CD14-positive monocyte (primary cell): ENCODE data around the gene CDH22. TPM values are rescaled to one million over a fixed set of nuclear protein-coding genes. Genes with fewer than 3 reads are reported as not detected.

Experiments
- DNase-seq, 3 donors: peaks; one replicate each; pipeline ENCODE4 v3.0.0-alpha.2; 2011 to 2022
- H2AFZ ChIP-seq: 2 replicates; pipeline ENCODE4 v1.6.0; 2012; ENCODE audit warnings: mild to moderate bottlenecking, low read depth, low read length, inconsistent platforms; ENCODE audit not compliant: insufficient read depth, poor library complexity, severe bottlenecking
- H3K27ac ChIP-seq, 2 donors: 1 replicate in 1 of 2; 2 replicates in 1 of 2; pipeline ENCODE4 v1.5.1; 2012 to 2013; ENCODE audit warnings: low read length in 2 of 2, control low read depth in 1 of 2, inconsistent platforms in 1 of 2, low read depth in 1 of 2, mild to moderate bottlenecking in 1 of 2
- H3K27me3 ChIP-seq, 2 donors: one replicate each; pipeline versions ENCODE4 v1.6.0 to v1.6.1; 2011 to 2013; ENCODE audit warnings: low read length in 2 of 2; ENCODE audit not compliant: control insufficient read depth in 2 of 2, insufficient read depth in 2 of 2
- H3K36me3 ChIP-seq, 2 donors: replicated peaks in 1 of 2; 1 replicate in 1 of 2; 2 replicates in 1 of 2; pipeline versions ENCODE4 v1.5.1 to v1.6.1; 2012 to 2013; ENCODE audit warnings: low read length in 2 of 2, control low read depth in 1 of 2, inconsistent platforms in 1 of 2, mild to moderate bottlenecking in 1 of 2; ENCODE audit not compliant: insufficient read depth in 2 of 2, control insufficient read depth in 1 of 2
- H3K4me1 ChIP-seq, 2 donors: 1 replicate in 1 of 2; 2 replicates in 1 of 2; pipeline versions ENCODE4 v1.5.1 to v1.6.1; 2012 to 2013; ENCODE audit warnings: low read length in 2 of 2, control low read depth in 1 of 2, inconsistent platforms in 1 of 2, mild to moderate bottlenecking in 1 of 2, moderate library complexity in 1 of 2; ENCODE audit not compliant: insufficient read depth in 2 of 2, control insufficient read depth in 1 of 2
- H3K4me2 ChIP-seq: replicated peaks from 2 replicates; pipeline ENCODE3; 2012; ENCODE audit warnings: low read length, moderate library complexity, mild to moderate bottlenecking; ENCODE audit not compliant: poor library complexity, severe bottlenecking; ENCODE audit errors: extremely low read depth
- H3K4me3 ChIP-seq, 3 experiments: fragments of 200-600 bp in 1 of 3; sonication (generic) in 1 of 3; replicated peaks in 1 of 3; 1 replicate in 2 of 3; 2 replicates in 1 of 3; pipeline ENCODE4 v1.5.1; 2011 to 2013; ENCODE audit warnings: low read length in 3 of 3, mild to moderate bottlenecking in 3 of 3, control low read depth in 2 of 3, low read depth in 2 of 3, inconsistent platforms in 1 of 3, moderate library complexity in 1 of 3
- H3K79me2 ChIP-seq: 2 replicates; pipeline ENCODE4 v1.6.0; 2012; ENCODE audit warnings: mild to moderate bottlenecking, control low read depth, inconsistent platforms, low read length, moderate library complexity; ENCODE audit not compliant: insufficient read depth
- H3K9ac ChIP-seq: 2 replicates; pipeline ENCODE4 v1.6.0; 2017; ENCODE audit warnings: low read length, mild to moderate bottlenecking; ENCODE audit not compliant: insufficient read depth, poor library complexity, severe bottlenecking
- H3K9me3 ChIP-seq, 2 donors: replicated peaks in 1 of 2; 1 replicate in 1 of 2; 2 replicates in 1 of 2; pipeline versions ENCODE4 v1.5.1 to v1.6.1; 2012 to 2013; ENCODE audit warnings: low read length in 2 of 2, control low read depth in 1 of 2; ENCODE audit not compliant: control insufficient read depth in 1 of 2, insufficient read depth in 1 of 2
- H4K20me1 ChIP-seq: 2 replicates; pipeline ENCODE4 v1.6.0; 2012; ENCODE audit warnings: mild to moderate bottlenecking, low read length, control low read depth, moderate library complexity; ENCODE audit not compliant: insufficient read depth
- H3K27ac Mint-ChIP-seq, 7 donors: one replicate each; pipeline ENCODE4 v1.8.0; 2020; ENCODE audit warnings: mild to moderate bottlenecking in 7 of 7, mixed read lengths in 7 of 7, moderate library complexity in 6 of 7, inconsistent platforms in 2 of 7
- H3K27me3 Mint-ChIP-seq, 3 donors: one replicate each; pipeline ENCODE4 v1.8.0; 2021 to 2022; ENCODE audit warnings: low read depth in 3 of 3, mild to moderate bottlenecking in 3 of 3, mixed read lengths in 3 of 3, moderate library complexity in 3 of 3, inconsistent platforms in 1 of 3
- H3K36me3 Mint-ChIP-seq, 2 donors: one replicate each; pipeline ENCODE4 v1.8.0; 2020; ENCODE audit warnings: mixed read lengths in 2 of 2, inconsistent platforms in 1 of 2, mild to moderate bottlenecking in 1 of 2
- H3K4me1 Mint-ChIP-seq: one replicate; pipeline ENCODE4 v1.8.0; 2020; ENCODE audit warnings: mild to moderate bottlenecking, mixed read lengths
- H3K4me3 Mint-ChIP-seq, 2 donors: one replicate each; pipeline ENCODE4 v1.8.0; 2020; ENCODE audit warnings: mild to moderate bottlenecking in 2 of 2, mixed read lengths in 2 of 2, moderate library complexity in 1 of 2
- H3K9me3 Mint-ChIP-seq, 7 donors: one replicate each; pipeline ENCODE4 v1.8.0; 2020 to 2022; ENCODE audit warnings: mixed read lengths in 7 of 7, mild to moderate bottlenecking in 6 of 7, moderate library complexity in 6 of 7, inconsistent platforms in 2 of 7
- CTCF ChIP-seq: fragments of 200-600 bp; IDR thresholded peaks from one replicate; pipeline ENCODE4 v1.8.0; 2022; ENCODE audit warnings: antibody characterized with exemption, mild to moderate bottlenecking
- WGBS: methylation state at CpG from one replicate; pipeline ENCODE4 v1.1.5; 2013; ENCODE audit warnings: missing lambda C conversion rate; ENCODE audit not compliant: insufficient coverage; 5-methylcytosine and 5-hydroxymethylcytosine counted together
- intact Hi-C, 2 donors: fragments of 100-400 bp; cut with micrococcal nuclease; formaldehyde crosslinking; loops; one replicate each; pipeline versions ENCODE4 v1.15.0 to v1.15.1; 2023
- polyA plus RNA-seq, 3 donors: library from polyadenylated mRNA; depleted of rRNA in 1 of 3; unstranded in 2 of 3; stranded (reverse) in 1 of 3; fragments of 300-500 nt in 2 of 3; fragments of >200 nt in 1 of 3; fragmentation: Illumina TruSeq in 2 of 3; gene quantifications; 1 replicate in 2 of 3; 2 replicates in 1 of 3; pipeline ENCODE4 v1.2.3, GENCODE V29; 2012 to 2021

The CDH22 gene
- polyA plus RNA-seq, 3 donors, result not detected

GRCh38 chr20:46349742-46350056 is 41.4 kb upstream of the CDH22 start:
- H3K36me3 Mint-ChIP-seq, result peaks cover 57 to 73% of the 10 kb centered on the region in 2 donors
- peaks cover 17 to 24% of the 10 kb centered on the region in 2 donors for H3K4me1 ChIP-seq
- H3K27ac Mint-ChIP-seq, result peak overlapping the region in 1 of 7 donors; percentile 57
- H3K4me3 ChIP-seq, result no peak overlapping the region
- H3K36me3 ChIP-seq, result peaks cover 34 to 66% of the 10 kb centered on the region in 2 donors
- peak overlapping the region in 1 of 2 donors; percentile 9 for H3K27ac ChIP-seq
- H3K9ac ChIP-seq, result no peak overlapping the region
- H2AFZ ChIP-seq, result no peak overlapping the region
- intact Hi-C loops, result loop anchor here (2.0 to 5.0 kb wide), 2 partner anchors 217 kb away; no protein-coding TSS in a partner anchor
- H3K4me1 Mint-ChIP-seq, result peaks cover 20% of the 10 kb centered on the region
- no peaks in the 10 kb centered on the region for H3K27me3 ChIP-seq
- no peaks in the 10 kb centered on the region for H3K79me2 ChIP-seq
- 83% methylated on average over 1 of the region's 4 CpGs for WGBS
- H4K20me1 ChIP-seq, result peaks cover 28% of the 10 kb centered on the region
- H3K4me2 ChIP-seq, result no peak overlapping the region
- no peak for DNase-seq
- peaks cover 0 to 2% (median 2%) of the 10 kb centered on the region in 3 donors for H3K27me3 Mint-ChIP-seq
- no peak for TF ChIP-seq CTCF
- no peak overlapping the region for H3K4me3 Mint-ChIP-seq
- H3K9me3 Mint-ChIP-seq, result peaks cover 0 to 2% (median 0%) of the 10 kb centered on the region in 7 donors
- no peaks in the 10 kb centered on the region for H3K9me3 ChIP-seq

DNA sequence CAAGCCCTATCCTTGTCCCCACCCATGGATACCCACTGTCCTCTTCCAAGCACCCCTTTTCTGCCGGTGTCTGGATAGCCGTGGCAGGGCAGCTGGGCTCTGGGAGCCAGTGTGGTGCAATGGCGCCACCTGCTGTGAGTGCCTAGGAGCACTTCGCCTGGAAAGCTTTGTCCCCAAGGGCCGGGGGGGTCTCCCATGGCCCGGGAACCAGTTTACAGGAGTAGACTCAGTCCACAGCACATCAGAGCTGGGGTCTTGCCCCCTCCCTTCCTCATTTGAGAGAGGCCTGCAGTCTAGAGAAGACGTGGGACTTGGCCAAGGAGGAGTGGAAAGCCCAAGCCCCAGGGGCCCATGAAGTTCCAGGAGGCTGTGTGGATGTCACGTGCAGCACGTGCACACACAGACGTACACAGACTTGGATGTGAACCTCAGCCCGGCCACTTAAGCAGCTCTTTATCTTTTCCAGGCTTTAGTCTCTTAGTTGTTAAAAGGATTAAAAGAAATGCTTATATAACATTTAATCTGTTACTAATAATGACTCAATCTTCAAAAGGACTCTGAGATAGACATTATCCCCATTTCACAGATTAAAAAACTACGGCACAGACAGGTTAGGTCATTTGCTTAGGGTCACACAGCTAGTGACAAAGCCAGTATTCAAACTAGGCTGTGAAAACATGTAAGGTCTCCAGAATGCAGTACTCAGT is 40.9 kb upstream of the CDH22 start:
- peaks cover 0 to 3% of the 10 kb centered on the region in 2 donors for H3K27me3 ChIP-seq
- no peak overlapping the region for H3K4me2 ChIP-seq
- peak; percentile 82 for TF ChIP-seq CTCF
- H4K20me1 ChIP-seq, result peaks cover 28% of the 10 kb centered on the region
- 86% methylated on average over 2 of the region's 12 CpGs for WGBS
- no peak overlapping the region for H3K4me3 Mint-ChIP-seq
- peaks cover 30 to 61% of the 10 kb centered on the region in 2 donors for H3K36me3 ChIP-seq
- peak overlapping the region in 1 of 7 donors; percentile 57 for H3K27ac Mint-ChIP-seq
- H3K9me3 ChIP-seq, result no peaks in the 10 kb centered on the region
- H2AFZ ChIP-seq, result no peak overlapping the region
- no peak overlapping the region for H3K4me3 ChIP-seq
- no peaks in the 10 kb centered on the region for H3K79me2 ChIP-seq
- no peak overlapping the region for H3K27ac ChIP-seq
- H3K9ac ChIP-seq, result no peak overlapping the region
- peaks cover 52 to 68% of the 10 kb centered on the region in 2 donors for H3K36me3 Mint-ChIP-seq
- peaks cover 0 to 2% (median 0%) of the 10 kb centered on the region in 7 donors for H3K9me3 Mint-ChIP-seq
- intact Hi-C loops, result loop anchor here (2.0 to 5.0 kb wide), 2 partner anchors 216 to 217 kb away; no protein-coding TSS in a partner anchor
- peaks cover 22% of the 10 kb centered on the region for H3K4me1 Mint-ChIP-seq
- H3K4me1 ChIP-seq, result peaks cover 17 to 24% of the 10 kb centered on the region in 2 donors
- peak; percentile 21 to 46 (median 44) for DNase-seq
- H3K27me3 Mint-ChIP-seq, result peaks cover 3 to 7% (median 4%) of the 10 kb centered on the region in 3 donors
